Measurements from ENCODE around the gene HCN4.

HCN4 gene

GRCh38 chr15:73395671-73396070 lies 26.9 kb upstream of the HCN4 start:
- Histone ChIP-seq H3K27me3 (0 out of 2 replicates have a peak, but pooled peaks cover 2% of the 10 kb centered on the region), H3K36me3 (no peaks in the 10 kb centered on the region), H3K9me3 (no peaks in the 10 kb centered on the region), H3K4me3 (ENCODE audit: low read depth, low read length) (no peak overlapping the region), H3K4me1 (no peaks in the 10 kb centered on the region)
- TF ChIP-seq CTCF (IDR thresholded peaks at IDR 0.05; ENCODE audit: low read depth, low read length): no peak
- no peak for DNase-seq

GRCh38 chr15:73394782-73395181 lies 26.0 kb upstream of the HCN4 start:
- H3K4me1 ChIP-seq: no peaks in the 10 kb centered on the region
- H3K9me3 ChIP-seq: no peaks in the 10 kb centered on the region
- 0 out of 2 replicates have a peak, but pooled peaks cover 4% of the 10 kb centered on the region for H3K27me3 ChIP-seq
- no peak for TF ChIP-seq CTCF (IDR thresholded peaks at IDR 0.05; ENCODE audit: low read depth, low read length)
- no peak overlapping the region for H3K4me3 ChIP-seq (ENCODE audit: low read depth, low read length)
- DNase-seq: peak; percentile 24
- H3K36me3 ChIP-seq: no peaks in the 10 kb centered on the region

DNA sequence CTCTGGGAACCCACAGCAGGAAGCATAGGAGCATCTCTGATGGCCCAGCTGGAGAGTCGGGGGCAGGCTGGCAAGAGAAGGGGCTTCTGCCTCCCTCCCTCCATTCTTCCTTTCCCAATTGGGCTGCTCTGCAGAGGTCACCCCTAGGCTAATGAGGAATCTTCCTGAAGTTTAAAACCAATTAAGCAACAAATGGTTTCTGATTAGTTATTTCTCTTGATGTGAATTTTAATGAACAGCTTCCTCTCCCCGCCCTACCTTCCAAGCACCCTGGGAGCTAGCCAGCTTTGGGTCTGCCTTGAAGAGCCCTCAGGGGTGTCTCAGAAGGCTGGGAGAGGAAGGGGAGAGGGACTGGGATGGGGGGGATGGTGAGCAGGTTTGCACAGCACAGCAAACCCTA lies 24.6 kb upstream of the HCN4 start:
- DNase-seq: no peak
- Histone ChIP-seq H3K36me3 (no peaks in the 10 kb centered on the region), H3K4me3 (ENCODE audit: low read depth, low read length) (no peak overlapping the region), H3K4me1 (no peaks in the 10 kb centered on the region), H3K9me3 (no peaks in the 10 kb centered on the region), H3K27me3 (0 out of 2 replicates have a peak, but pooled peaks cover 4% of the 10 kb centered on the region)
- no peak for TF ChIP-seq CTCF (IDR thresholded peaks at IDR 0.05; ENCODE audit: low read depth, low read length)

- no peak for DNase-seq
- Histone ChIP-seq H3K9me3 (no peaks in the 10 kb centered on the region), H3K27me3 (0 out of 2 replicates have a peak, but pooled peaks cover 4% of the 10 kb centered on the region), H3K36me3 (no peaks in the 10 kb centered on the region), H3K4me1 (no peaks in the 10 kb centered on the region), H3K4me3 (ENCODE audit: low read depth, low read length) (no peak overlapping the region)
- TF ChIP-seq CTCF (IDR thresholded peaks at IDR 0.05; ENCODE audit: low read depth, low read length): no peak
Observed at GRCh38 chr15:73392025-73392424, 23.3 kb upstream of the HCN4 start.

DNA sequence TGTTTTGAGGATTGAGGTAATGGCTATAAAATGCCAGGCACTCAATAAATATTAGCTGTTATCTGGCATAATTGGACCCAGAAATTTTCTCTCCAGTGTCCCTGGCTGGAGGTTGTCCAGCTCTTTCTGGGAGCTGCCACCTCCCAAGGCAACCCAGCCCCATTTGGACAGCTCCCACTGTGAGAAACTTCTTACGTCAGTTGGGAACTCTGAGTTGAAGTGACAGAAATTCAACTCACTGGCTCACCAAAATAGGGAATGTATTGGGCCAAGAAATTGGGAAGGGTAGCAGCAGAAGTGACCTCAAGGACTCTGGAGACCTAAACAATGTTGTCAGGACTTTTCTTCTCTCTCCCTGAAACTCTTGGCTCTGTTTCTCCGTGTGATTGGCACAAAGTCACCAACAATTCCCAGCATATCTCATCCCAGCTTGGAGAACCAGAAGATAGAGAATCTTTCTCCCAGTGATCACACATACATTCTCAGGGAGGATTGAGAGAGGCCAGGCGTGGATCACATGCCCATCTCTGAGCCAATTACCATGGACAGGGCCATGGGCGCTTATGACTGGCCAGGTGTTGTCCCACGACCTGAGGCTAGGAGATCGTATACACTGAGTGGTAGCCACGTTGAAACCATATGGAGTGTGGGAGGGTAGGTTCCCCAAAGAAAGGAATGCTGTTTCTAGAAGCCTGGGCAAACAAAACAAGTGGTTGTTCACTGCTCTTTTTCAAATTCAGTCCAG lies 22.5 kb upstream of the HCN4 start:
- DNase-seq: no peak
- Histone ChIP-seq H3K4me3 (ENCODE audit: low read depth, low read length) (no peak overlapping the region), H3K36me3 (no peaks in the 10 kb centered on the region), H3K4me1 (no peaks in the 10 kb centered on the region), H3K27me3 (peaks cover 6% of the 10 kb centered on the region; the same call in 1 of the 2 replicates), H3K9me3 (no peaks in the 10 kb centered on the region)
- TF ChIP-seq CTCF (IDR thresholded peaks at IDR 0.05; ENCODE audit: low read depth, low read length): no peak

- Histone ChIP-seq H3K36me3 (no peaks in the 10 kb centered on the region), H3K9me3 (no peaks in the 10 kb centered on the region), H3K4me1 (no peaks in the 10 kb centered on the region), H3K27me3 (peaks cover 12% of the 10 kb centered on the region; the same call in 1 of the 2 replicates), H3K4me3 (ENCODE audit: low read depth, low read length) (no peak overlapping the region)
- no peak for DNase-seq
- TF ChIP-seq CTCF (IDR thresholded peaks at IDR 0.05; ENCODE audit: low read depth, low read length): no peak
Observed at GRCh38 chr15:73389971-73390544, 21.3 kb upstream of the HCN4 start.
